Testis (tissue), 2 donors: ENCODE results near the gene PGC.

ENCODE experiments used
- CTCF ChIP-seq, 3 experiments: fragments of 450-650 bp in 2 of 3; fragments of 200-600 bp in 1 of 3; sonication (generic) in 1 of 3; IDR thresholded peaks; one replicate each; pipeline ENCODE4 v1.5.1; 2016 to 2019; ENCODE audit warnings: antibody characterized with exemption in 3 of 3, mild to moderate bottlenecking in 2 of 3, moderate library complexity in 1 of 3
- POLR2A ChIP-seq: fragments of 450-650 bp; IDR thresholded peaks from one replicate; pipeline ENCODE4 v1.6.1; 2017; ENCODE audit warnings: antibody characterized with exemption, mild to moderate bottlenecking, moderate library complexity

- TF ChIP-seq CTCF (IDR thresholded peaks at IDR 0.05) (no peak), POLR2A (no peak)
These were observed 32.1 kb upstream of the PGC start for GRCh38 chr6:41779336-41779735.
